Gastrocnemius medialis (tissue), 4 donors: ENCODE data around the gene HBZ.

ENCODE experiments used
- CTCF ChIP-seq, 5 experiments: fragments of 450-650 bp in 3 of 5; fragments of 200-600 bp in 2 of 5; sonication (generic) in 2 of 5; IDR thresholded peaks in 4 of 5; conservative IDR thresholded peaks in 1 of 5; 1 replicate in 4 of 5; 2 replicates in 1 of 5; pipeline ENCODE4 v1.5.1; 2016 to 2019; ENCODE audit warnings: antibody characterized with exemption in 5 of 5, mild to moderate bottlenecking in 3 of 5, moderate library complexity in 3 of 5
- POLR2A ChIP-seq, 2 donors: fragments of 450-650 bp; IDR thresholded peaks; one replicate each; pipeline ENCODE4 v1.6.1; 2017; ENCODE audit warnings: antibody characterized with exemption in 2 of 2, mild to moderate bottlenecking in 2 of 2, moderate library complexity in 2 of 2

- TF ChIP-seq CTCF (IDR thresholded peaks at IDR 0.05 in 4 of 5, conservative IDR thresholded peaks at IDR 0.05 in 1 of 5) (no peak), POLR2A (IDR thresholded peaks at IDR 0.05) (no peak)
These were observed 32.5 kb upstream of the HBZ start for GRCh38 chr16:119835-120491.
